Pancreas (tissue), 10 donors: ENCODE data around the gene DGUOK. TPM values are rescaled to one million over a fixed set of nuclear protein-coding genes. Genes with fewer than 3 reads are reported as not detected.

Experiments
- ATAC-seq, 4 donors: fragments of 200-7000 bp; cut with Tn5 transposase; one replicate each; pipeline versions ENCODE4 v1.8.0 to v1.9.1; 2020; ENCODE audit warnings: mild to moderate bottlenecking in 4 of 4, moderate library complexity in 4 of 4
- DNase-seq, 6 donors: peaks; one replicate each; pipeline ENCODE4 v3.0.0-alpha.2; 2020
- FAIRE-seq: peaks from 2 replicates; lab custom pipeline; 2012; peaks lifted over from hg19 to GRCh38; lab: Jason Lieb, UNC
- H3K27ac ChIP-seq, 4 donors: fragments of 200-600 bp; sonication (generic); 1 replicate in 3 of 4; 2 replicates in 1 of 4; pipeline versions ENCODE4 v1.5.0 to v1.8.0; 2020
- H3K27me3 ChIP-seq, 4 donors: fragments of 200-600 bp; one replicate each; pipeline ENCODE4 v1.8.0; 2021
- H3K36me3 ChIP-seq, 3 donors: fragments of 200-600 bp; sonication (generic) in 1 of 3; one replicate each; pipeline versions ENCODE4 v1.5.0 to v1.8.0; 2020 to 2021
- H3K4me1 ChIP-seq, 3 donors: fragments of 200-600 bp; one replicate each; pipeline ENCODE4 v1.8.0; 2021
- H3K4me3 ChIP-seq, 4 donors: fragments of 200-600 bp; sonication (generic) in 2 of 4; one replicate each; pipeline versions ENCODE4 v1.5.0 to v1.8.0; 2020 to 2021
- H3K9me3 ChIP-seq, 4 donors: fragments of 200-600 bp; one replicate each; pipeline ENCODE4 v1.8.0; 2021
- CTCF ChIP-seq, 4 donors: fragments of 200-600 bp; sonication (generic) in 3 of 4; IDR thresholded peaks; one replicate each; pipeline versions ENCODE4 v1.5.0 to v1.8.0; 2021; ENCODE audit warnings: antibody characterized with exemption in 4 of 4
- WGBS, 2 donors: extraction: QIAGEN DNeasy Blood & Tissue Kit; methylation state at CpG; one replicate each; pipeline ENCODE4 v1.1.7; 2013; 5-methylcytosine and 5-hydroxymethylcytosine counted together
- intact Hi-C, 3 donors: fragments of 100-400 bp; cut with DNase I; formaldehyde crosslinking; loops; one replicate each; pipeline versions ENCODE4 v1.11.1 to v1.14.2; 2022
- polyA plus RNA-seq, 2 donors: library from polyadenylated mRNA; stranded (reverse); fragments of 200-250 nt; gene quantifications; one replicate each; pipeline ENCODE4 v1.2.3, GENCODE V29; 2013
- total RNA-seq, 6 donors: library from RNA; stranded (reverse); fragmentation: NEBNext Ultra II Directional in 4 of 6; extraction: Animal tissue kit (Norgen Biotek cat#: 25700) in 4 of 6; gene quantifications; one replicate each; pipeline versions ENCODE4 v1.2.1 to v1.2.4, GENCODE V29; 2021 to 2023
- donor health status: healthy with polysubstance abuse.
- donor health status: DM: no; HTN: no; CAD: no; lungs with moderate emphysema.
- donor health status: DM: no; HTN: no; CAD: no.
- donor health status: control.
- donor health status: control.
- donor health status: Bipolar disorder and iron deficiency.
- donor health status: DM: yes; HTN: yes; CAD: no.
- donor health status: DM: no; HTN: no; CAD: no.
- donor health status: DM: no; HTN: no; CAD: no.
- donor health status: DM: yes; HTN: yes; CAD: no.

Gene DGUOK
- total and polyA plus RNA-seq, 8 donors: 13.1 to 47.0 (median 17.3) TPM

- FAIRE-seq (no peak), ATAC-seq (no peak), DNase-seq (no peak)
- Histone ChIP-seq H3K36me3 (no peaks in the 10 kb centered on the region), H3K4me3 (no peak overlapping the region), H3K27me3 (no peaks in the 10 kb centered on the region), H3K9me3 (no peaks in the 10 kb centered on the region), H3K27ac (no peak overlapping the region), H3K4me1 (peaks cover 0 to 5% (median 0%) of the 10 kb centered on the region in 3 donors)
- intact Hi-C loops: no loop called here
- WGBS, 2 donors: 78 to 81% methylated on average over 9 of the region's 9 CpGs
- no peak for TF ChIP-seq CTCF (IDR thresholded peaks at IDR 0.05)
Measured at GRCh38 chr2:73921581-73921980, 5.1 kb upstream of the DGUOK start.

DNA sequence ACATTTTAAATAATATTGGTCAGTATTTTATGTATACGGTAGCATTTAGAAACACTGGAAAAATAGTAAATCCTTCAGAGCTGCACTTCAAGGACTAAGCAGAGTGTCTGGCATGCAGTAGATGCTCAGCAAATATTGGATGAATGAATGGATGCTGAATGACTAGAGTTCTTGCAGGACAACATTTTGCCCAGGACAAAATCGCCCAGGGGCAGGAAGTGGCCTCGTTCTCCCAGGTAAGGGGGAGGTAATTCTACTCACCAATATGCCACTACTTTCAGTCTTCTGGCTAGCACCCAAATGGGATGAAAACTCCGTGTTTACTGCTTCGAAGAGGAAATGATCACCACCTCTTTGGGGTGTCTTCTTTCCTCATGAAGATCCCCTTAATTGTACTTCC is 4.0 kb upstream of the DGUOK start:
- intact Hi-C loops: no loop called here
- ATAC-seq (no peak), DNase-seq (no peak), FAIRE-seq (no peak)
- no peak overlapping the region for H3K27ac ChIP-seq
- H3K27me3 ChIP-seq: no peaks in the 10 kb centered on the region
- peaks cover 5 to 10% (median 5%) of the 10 kb centered on the region in 3 donors for H3K4me1 ChIP-seq
- no peaks in the 10 kb centered on the region for H3K36me3 ChIP-seq
- H3K9me3 ChIP-seq: no peaks in the 10 kb centered on the region
- no peak overlapping the region for H3K4me3 ChIP-seq
- TF ChIP-seq CTCF (IDR thresholded peaks at IDR 0.05): no peak
- WGBS, 2 donors: 35 to 49% methylated on average over 5 of the region's 5 CpGs

DNA sequence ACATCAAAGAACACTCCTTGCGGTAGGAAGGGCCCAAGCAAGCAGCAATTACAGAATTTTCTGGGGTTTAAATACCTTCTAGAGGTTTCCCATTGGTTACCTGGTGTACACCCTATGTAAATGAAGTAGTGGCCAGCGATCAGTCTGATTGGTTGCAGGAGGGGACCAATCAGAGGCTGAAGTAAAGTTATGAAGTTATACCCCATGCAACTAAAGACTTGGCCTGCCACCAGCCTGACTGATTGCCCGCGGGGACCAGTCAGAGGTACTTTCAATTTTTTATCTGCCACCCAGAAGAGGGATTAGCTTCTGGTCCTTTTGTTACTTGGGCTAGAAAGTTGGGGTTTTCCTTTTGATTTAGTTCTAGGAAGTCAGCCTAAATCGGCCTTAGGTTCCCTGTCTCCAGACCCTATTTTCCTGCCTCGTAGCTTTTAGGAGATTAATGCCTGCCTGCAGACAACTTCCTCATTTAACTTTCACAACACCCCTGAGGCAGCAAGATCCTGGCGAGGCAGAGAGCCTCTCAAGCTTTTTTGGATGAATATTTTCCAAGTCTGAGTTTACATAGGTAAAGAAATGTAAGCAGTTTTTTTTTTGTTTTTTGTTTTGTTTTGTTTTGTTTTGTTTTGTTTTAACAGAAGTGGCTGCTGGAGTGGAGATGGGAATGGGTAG is 1.5 kb upstream of the DGUOK start:
- intact Hi-C loops: no loop called here
- 82 to 83% methylated on average over 7 of the region's 7 CpGs for WGBS, 2 donors
- Histone ChIP-seq H3K9me3 (no peaks in the 10 kb centered on the region), H3K27ac (no peak overlapping the region), H3K27me3 (no peaks in the 10 kb centered on the region), H3K4me3 (no peak overlapping the region), H3K4me1 (peaks cover 17 to 22% (median 18%) of the 10 kb centered on the region in 3 donors), H3K36me3 (no peaks in the 10 kb centered on the region)
- ATAC-seq (no peak), FAIRE-seq (no peak), DNase-seq (no peak)
- no peak for TF ChIP-seq CTCF (IDR thresholded peaks at IDR 0.05)

DNA sequence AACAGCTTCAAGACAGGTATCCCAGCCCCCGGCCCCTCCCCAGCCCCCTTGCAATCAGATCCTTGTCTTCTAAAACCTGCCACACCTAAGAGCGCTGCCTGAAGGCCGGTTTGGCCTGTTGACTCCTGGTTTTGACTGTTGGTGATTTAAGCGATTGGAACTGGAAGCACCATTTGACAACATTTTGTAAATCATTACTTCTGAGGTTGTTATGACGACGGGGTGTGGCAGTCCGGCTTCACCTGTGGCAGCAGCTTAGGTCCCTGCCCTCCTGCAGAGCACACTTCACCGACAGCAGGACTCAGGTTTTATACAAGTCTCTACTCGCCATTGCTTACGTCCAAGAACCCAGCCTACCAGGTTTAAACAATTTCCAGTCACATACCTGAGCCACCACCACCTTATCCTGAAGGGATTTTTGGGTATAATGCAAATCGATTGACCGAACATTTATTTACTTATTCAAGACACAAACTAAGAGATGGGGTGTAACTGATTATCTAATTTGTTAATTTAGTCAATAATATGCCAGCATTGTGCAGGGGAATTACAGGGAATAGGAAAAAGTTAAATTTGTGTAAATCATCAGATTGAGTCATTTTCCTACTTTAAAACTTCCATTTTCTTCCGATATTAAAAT is 707 bp upstream of the DGUOK start:
- intact Hi-C loops: no loop called here
- FAIRE-seq (no peak), DNase-seq (peak in 1 of 6 donors; percentile 32), ATAC-seq (peak in 3 of 4 donors; percentile 5 to 27 (median 23))
- WGBS, 2 donors: 56 to 66% methylated on average over 13 of the region's 13 CpGs
- peak overlapping the region in 3 of 4 donors; percentile 70 to 88 (median 87) for H3K4me3 ChIP-seq
- no peaks in the 10 kb centered on the region for H3K9me3 ChIP-seq
- H3K27ac ChIP-seq: peak overlapping the region; percentile 87 to 98 (median 96)
- peaks cover 17 to 24% (median 18%) of the 10 kb centered on the region in 3 donors for H3K4me1 ChIP-seq
- H3K36me3 ChIP-seq: no peaks in the 10 kb centered on the region
- H3K27me3 ChIP-seq: no peaks in the 10 kb centered on the region
- no peak for TF ChIP-seq CTCF (IDR thresholded peaks at IDR 0.05)

- Histone ChIP-seq H3K36me3 (no peaks in the 10 kb centered on the region), H3K9me3 (no peaks in the 10 kb centered on the region), H3K4me1 (peaks cover 17 to 24% (median 18%) of the 10 kb centered on the region in 3 donors), H3K27me3 (no peaks in the 10 kb centered on the region), H3K27ac (peak overlapping the region; percentile 87 to 98 (median 96)), H3K4me3 (peak overlapping the region; percentile 32 to 88 (median 78))
- ATAC-seq (no peak), FAIRE-seq (no peak), DNase-seq (no peak)
- intact Hi-C loops: no loop called here
- 22 to 24% methylated on average over 6 of the region's 6 CpGs for WGBS, 2 donors
- no peak for TF ChIP-seq CTCF (IDR thresholded peaks at IDR 0.05)
Measured at GRCh38 chr2:73927344-73927743, 664 bp downstream of the DGUOK start.
